Measurements from ENCODE around the gene ZFAND3.
"Not testable (repeated sequence)": the region's sequence is repeated elsewhere in the genome, so short reads cannot be mapped to it uniquely, and the experiment has no call there.

The ZFAND3 gene

GRCh38 chr6:38049861-38050397, 230.4 kb downstream of the ZFAND3 start:
- DNase-seq (ENCODE audit: low read depth, low spot score) = not testable (repeated sequence)

- DNase-seq (ENCODE audit: low read depth, low spot score) = no peak
These were observed 232.4 kb downstream of the ZFAND3 start for GRCh38 chr6:38051819-38052434.

- DNase-seq (ENCODE audit: low read depth, low spot score) = no peak
These were observed 235.1 kb downstream of the ZFAND3 start for GRCh38 chr6:38054527-38055202.

GRCh38 chr6:38055203-38055589, 235.7 kb downstream of the ZFAND3 start:
- no peak for DNase-seq (ENCODE audit: low read depth, low spot score)

GRCh38 chr6:38056361-38056760, 236.8 kb downstream of the ZFAND3 start:
- DNase-seq (ENCODE audit: low read depth, low spot score) = no peak

- no peak for DNase-seq (ENCODE audit: low read depth, low spot score)
These were observed 238.5 kb downstream of the ZFAND3 start for GRCh38 chr6:38057994-38058393.

- DNase-seq (ENCODE audit: low read depth, low spot score) = no peak
These were observed 242.5 kb downstream of the ZFAND3 start for GRCh38 chr6:38062066-38062465.

GRCh38 chr6:38063973-38064372, 244.4 kb downstream of the ZFAND3 start:
- no peak for DNase-seq (ENCODE audit: low read depth, low spot score)

GRCh38 chr6:38064431-38064830, 244.9 kb downstream of the ZFAND3 start:
- DNase-seq (ENCODE audit: low read depth, low spot score) = no peak

GRCh38 chr6:38065734-38066305, 246.3 kb downstream of the ZFAND3 start:
- DNase-seq (ENCODE audit: low read depth, low spot score) = no peak

- no peak for DNase-seq (ENCODE audit: low read depth, low spot score)
These were observed 247.9 kb downstream of the ZFAND3 start for GRCh38 chr6:38067263-38067980.

GRCh38 chr6:38068854-38069590, 249.5 kb downstream of the ZFAND3 start:
- no peak for DNase-seq (ENCODE audit: low read depth, low spot score)

GRCh38 chr6:38077488-38078030, 258.0 kb downstream of the ZFAND3 start:
- no peak for DNase-seq (ENCODE audit: low read depth, low spot score)

- DNase-seq (ENCODE audit: low read depth, low spot score) = no peak
These were observed 259.1 kb downstream of the ZFAND3 start for GRCh38 chr6:38078671-38079070.

- no peak for DNase-seq (ENCODE audit: low read depth, low spot score)
These were observed 259.6 kb downstream of the ZFAND3 start for GRCh38 chr6:38079107-38079506.

GRCh38 chr6:38079537-38079936, 260.0 kb downstream of the ZFAND3 start:
- no peak for DNase-seq (ENCODE audit: low read depth, low spot score)

GRCh38 chr6:38080360-38080759, 260.8 kb downstream of the ZFAND3 start:
- DNase-seq (ENCODE audit: low read depth, low spot score) = no peak

- no peak for DNase-seq (ENCODE audit: low read depth, low spot score)
These were observed 261.4 kb downstream of the ZFAND3 start for GRCh38 chr6:38080889-38081288.

- DNase-seq (ENCODE audit: low read depth, low spot score) = no peak
These were observed 265.5 kb downstream of the ZFAND3 start for GRCh38 chr6:38085031-38085430.

- no peak for DNase-seq (ENCODE audit: low read depth, low spot score)
These were observed 266.8 kb downstream of the ZFAND3 start for GRCh38 chr6:38086346-38086745.

- no peak for DNase-seq (ENCODE audit: low read depth, low spot score)
These were observed 268.5 kb downstream of the ZFAND3 start for GRCh38 chr6:38088010-38088409.
